ENCODE data around the gene CD4.

Gene CD4

GRCh38 chr12:6827982-6828780 lies 38.9 kb downstream of the CD4 start, which contains the start of gene P3H3:
TSS of gene P3H3 (plus strand) at chr12:6828407. CDS start at chr12:6828441, 34 bp downstream.
- DNase-seq (ENCODE audit: low read depth in 2 of 2) = no peak

GRCh38 chr12:6828781-6829535 lies 39.6 kb downstream of the CD4 start:
- no peak for DNase-seq (ENCODE audit: low read depth in 2 of 2)

- DNase-seq (ENCODE audit: low read depth in 2 of 2) = no peak
Measured at GRCh38 chr12:6829536-6830220, 40.4 kb downstream of the CD4 start.

- DNase-seq (ENCODE audit: low read depth in 2 of 2) = no peak
Measured at GRCh38 chr12:6830286-6830890, 41.1 kb downstream of the CD4 start.

GRCh38 chr12:6830999-6831398 lies 41.7 kb downstream of the CD4 start:
- no peak for DNase-seq (ENCODE audit: low read depth in 2 of 2)

GRCh38 chr12:6831450-6831995 lies 42.2 kb downstream of the CD4 start:
- no peak for DNase-seq (ENCODE audit: low read depth in 2 of 2)

GRCh38 chr12:6832125-6832524 lies 42.8 kb downstream of the CD4 start:
- no peak for DNase-seq (ENCODE audit: low read depth in 2 of 2)

GRCh38 chr12:6833189-6833890 lies 44.0 kb downstream of the CD4 start:
- no peak for DNase-seq (ENCODE audit: low read depth in 2 of 2)

GRCh38 chr12:6834254-6834653 lies 44.9 kb downstream of the CD4 start:
- no peak for DNase-seq (ENCODE audit: low read depth in 2 of 2)

GRCh38 chr12:6834873-6835272 lies 45.5 kb downstream of the CD4 start:
- no peak for DNase-seq (ENCODE audit: low read depth in 2 of 2)

GRCh38 chr12:6836851-6837250 lies 47.5 kb downstream of the CD4 start:
- no peak for DNase-seq (ENCODE audit: low read depth in 2 of 2)

- DNase-seq (ENCODE audit: low read depth in 2 of 2) = no peak
Measured at GRCh38 chr12:6837370-6838060, 48.2 kb downstream of the CD4 start.

GRCh38 chr12:6838854-6839253 lies 49.5 kb downstream of the CD4 start:
- DNase-seq (ENCODE audit: low read depth in 2 of 2) = no peak

GRCh38 chr12:6839482-6840201 lies 50.3 kb downstream of the CD4 start:
- DNase-seq (ENCODE audit: low read depth in 2 of 2) = no peak

- DNase-seq (ENCODE audit: low read depth in 2 of 2) = no peak
Measured at GRCh38 chr12:6840330-6840729, 51.0 kb downstream of the CD4 start.

- no peak for DNase-seq (ENCODE audit: low read depth in 2 of 2)
Measured at GRCh38 chr12:6840761-6841515, 51.6 kb downstream of the CD4 start, which contains the start of gene GNB3. TSS of gene GNB3 (plus strand) at chr12:6840925. CDS start at chr12:6841288, 363 bp downstream.

GRCh38 chr12:6842075-6842474 lies 52.7 kb downstream of the CD4 start:
- DNase-seq (ENCODE audit: low read depth in 2 of 2) = no peak

GRCh38 chr12:6843118-6843902 lies 54.0 kb downstream of the CD4 start:
- no peak for DNase-seq (ENCODE audit: low read depth in 2 of 2)
